GM19324 (cell line): Measurements from ENCODE around the gene HRH2.
"Not testable (repeated sequence)": the region's sequence is repeated elsewhere in the genome, so short reads cannot be mapped to it uniquely, and the experiment has no call there.

Source experiments
- ATAC-seq: cut with Tn5 transposase; IDR thresholded peaks from one replicate; pipeline ENCODE4 v1.9.1; 2021; ENCODE audit warnings: mild to moderate bottlenecking, moderate library complexity; ENCODE audit not compliant: unreplicated experiment, low FRiP score

Gene HRH2

DNA sequence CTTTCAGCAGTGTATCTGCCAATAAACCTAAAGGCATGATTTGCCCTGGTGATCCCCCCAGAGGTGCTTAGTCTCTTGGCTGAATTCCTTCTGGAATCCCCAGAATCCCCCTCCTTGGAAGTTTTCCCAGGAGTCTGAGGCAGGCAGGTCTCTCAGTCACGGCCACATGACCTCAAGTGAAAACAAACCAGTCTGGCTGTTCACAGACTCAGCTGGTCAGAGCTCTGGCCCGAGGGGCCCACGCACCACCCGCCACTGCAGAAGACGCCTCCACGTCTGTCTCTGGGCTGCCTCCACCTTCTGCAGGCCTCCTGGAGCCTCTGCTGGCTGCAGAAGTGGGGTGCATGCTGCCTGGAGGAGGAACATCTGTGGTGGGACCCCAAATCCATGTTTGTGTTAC lies 52.5 kb downstream of the HRH2 start:
- ATAC-seq: no peak

DNA sequence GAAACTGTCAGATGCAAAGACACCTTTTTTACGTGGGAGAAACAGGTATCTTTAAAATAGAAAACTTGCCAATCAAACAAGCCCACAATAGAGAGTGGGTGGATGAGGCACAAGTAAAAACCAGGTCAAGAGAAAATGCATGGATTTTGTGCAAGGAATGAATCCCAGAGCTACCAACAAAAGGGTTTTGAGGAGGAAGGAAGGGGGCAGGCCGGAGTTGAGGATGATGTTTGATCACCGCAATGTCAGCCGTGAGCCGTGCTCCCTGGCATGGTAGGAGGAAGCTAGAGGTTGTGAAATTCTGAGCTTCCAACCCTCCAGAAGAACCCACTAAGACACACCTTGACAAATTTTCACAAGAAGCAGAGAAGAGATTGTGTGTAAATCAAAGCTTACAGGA lies 53.2 kb downstream of the HRH2 start:
- ATAC-seq: no peak

DNA sequence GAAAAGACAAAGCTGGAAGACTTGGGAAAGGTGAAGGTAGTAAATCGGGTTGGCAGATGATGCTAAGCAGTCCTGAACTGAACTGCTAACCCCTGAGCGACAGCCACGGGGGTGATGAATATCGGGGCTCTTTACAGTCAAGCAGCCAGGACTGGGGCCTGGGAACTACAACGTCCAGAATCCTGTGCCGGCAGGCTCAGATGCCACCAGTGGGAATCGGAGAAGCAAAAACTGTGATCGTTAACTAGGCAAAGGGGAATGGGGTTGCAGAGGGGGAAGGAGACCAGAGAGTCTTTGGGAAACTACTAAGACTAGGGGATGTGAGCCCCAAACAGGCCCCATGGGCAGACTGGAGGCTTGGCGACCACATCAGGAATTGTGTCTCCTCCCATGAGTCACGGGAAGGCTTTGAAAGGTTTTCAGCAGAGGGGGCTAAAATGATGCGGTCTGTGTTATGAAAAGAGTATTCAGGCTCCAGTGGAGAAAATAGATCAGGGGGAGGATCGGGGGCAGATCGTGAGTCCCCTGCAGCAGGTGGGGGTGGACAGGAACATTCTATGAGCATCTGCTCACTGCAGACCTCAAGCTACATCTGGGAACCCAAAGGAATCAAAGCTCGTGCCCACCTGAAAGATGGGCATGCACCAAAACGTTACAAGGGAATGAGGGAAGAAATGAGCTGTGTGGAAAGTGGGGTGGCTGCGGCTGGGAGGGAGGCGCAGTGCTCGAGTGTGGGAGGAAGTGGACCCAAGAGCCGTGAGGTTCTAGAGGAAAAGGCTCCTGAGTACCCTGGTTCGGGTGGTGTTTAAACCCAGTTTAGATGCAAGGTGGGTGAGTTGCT lies 53.8 kb downstream of the HRH2 start:
- no peak for ATAC-seq

DNA sequence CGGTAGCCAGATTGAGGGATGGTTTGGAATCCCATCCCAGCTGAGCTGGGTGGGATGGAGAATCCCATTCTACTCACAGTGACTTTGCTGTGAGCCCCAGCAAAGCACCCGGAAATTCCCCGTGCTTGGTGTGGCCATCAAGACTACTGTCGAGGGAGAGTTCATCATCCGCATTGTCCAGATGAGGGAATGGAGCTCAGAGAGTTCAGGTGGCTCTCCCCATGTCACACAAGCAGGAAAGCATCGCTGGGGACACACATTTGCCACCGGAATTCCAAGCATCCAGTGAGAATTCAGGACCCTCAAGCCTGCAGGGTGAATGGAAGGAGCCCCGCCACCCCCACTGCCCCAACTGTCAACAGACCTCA lies 54.4 kb downstream of the HRH2 start:
- no peak for ATAC-seq

DNA sequence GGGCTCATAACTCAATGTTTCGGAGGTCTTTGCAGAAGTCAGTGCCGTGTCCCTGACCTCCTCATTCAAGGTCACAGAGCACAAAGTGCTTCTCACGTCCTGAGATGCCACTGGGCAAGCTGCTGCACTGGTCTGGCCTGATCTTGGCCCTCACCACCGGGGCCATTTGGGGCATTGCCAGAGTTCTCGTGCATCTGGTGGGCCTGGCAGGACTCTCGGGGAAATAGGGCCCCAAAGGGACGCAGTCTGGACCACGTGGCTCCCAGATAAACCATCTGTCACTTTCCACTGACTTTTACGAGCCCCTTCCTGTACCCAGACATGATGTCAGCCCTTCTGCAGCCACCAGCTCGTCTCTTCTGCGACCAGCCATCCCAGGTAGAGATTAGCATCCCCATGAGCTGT lies 54.8 kb downstream of the HRH2 start:
- ATAC-seq: no peak

DNA sequence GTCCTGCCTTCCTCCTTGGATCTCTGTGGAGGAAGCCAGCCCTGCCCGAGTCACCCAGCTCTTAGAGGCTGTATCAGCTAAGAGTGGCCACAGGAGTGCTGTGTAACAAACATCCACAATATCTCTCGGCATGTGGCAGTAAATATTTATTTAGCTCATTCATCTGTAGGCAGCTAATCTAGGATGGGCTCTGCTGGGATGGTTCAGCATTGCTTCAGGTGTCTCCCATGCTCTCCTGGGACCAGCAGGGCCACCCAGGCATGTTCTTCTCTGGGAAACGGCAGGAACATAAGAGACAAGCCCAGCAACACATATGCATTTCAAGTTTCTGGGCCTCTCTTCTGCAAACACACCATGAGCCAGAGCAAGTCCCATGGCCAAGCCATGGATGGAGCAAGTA lies 56.1 kb downstream of the HRH2 start:
- ATAC-seq: no peak

DNA sequence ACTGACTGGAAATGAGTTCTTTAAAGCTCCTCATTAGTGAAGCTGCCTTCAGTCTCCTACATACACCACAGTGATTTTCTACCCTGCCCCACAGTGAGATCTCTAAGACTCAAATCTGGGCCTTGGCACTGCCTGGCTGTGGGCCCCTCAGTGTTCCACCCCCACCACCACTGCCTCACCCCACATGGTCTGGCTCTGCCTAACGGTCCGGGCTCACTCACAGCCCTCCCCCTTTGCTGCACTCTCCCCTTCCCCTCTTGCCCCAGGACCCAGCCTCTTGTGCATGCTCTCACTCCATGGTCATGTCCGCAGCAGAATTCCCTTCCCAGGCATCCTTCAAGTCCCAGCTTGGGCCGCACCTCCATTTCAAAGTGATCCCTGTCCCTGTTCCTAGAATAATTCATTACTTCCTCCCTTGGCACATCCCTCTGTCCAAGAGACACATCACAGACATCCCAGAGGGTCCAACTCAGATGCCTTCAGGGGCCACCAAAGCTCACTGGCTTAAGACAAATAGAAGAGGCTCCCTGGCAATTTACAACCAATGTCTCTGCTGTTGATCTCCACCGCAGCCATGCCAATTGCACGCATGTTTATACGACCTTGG lies 56.7 kb downstream of the HRH2 start:
- no peak for ATAC-seq

DNA sequence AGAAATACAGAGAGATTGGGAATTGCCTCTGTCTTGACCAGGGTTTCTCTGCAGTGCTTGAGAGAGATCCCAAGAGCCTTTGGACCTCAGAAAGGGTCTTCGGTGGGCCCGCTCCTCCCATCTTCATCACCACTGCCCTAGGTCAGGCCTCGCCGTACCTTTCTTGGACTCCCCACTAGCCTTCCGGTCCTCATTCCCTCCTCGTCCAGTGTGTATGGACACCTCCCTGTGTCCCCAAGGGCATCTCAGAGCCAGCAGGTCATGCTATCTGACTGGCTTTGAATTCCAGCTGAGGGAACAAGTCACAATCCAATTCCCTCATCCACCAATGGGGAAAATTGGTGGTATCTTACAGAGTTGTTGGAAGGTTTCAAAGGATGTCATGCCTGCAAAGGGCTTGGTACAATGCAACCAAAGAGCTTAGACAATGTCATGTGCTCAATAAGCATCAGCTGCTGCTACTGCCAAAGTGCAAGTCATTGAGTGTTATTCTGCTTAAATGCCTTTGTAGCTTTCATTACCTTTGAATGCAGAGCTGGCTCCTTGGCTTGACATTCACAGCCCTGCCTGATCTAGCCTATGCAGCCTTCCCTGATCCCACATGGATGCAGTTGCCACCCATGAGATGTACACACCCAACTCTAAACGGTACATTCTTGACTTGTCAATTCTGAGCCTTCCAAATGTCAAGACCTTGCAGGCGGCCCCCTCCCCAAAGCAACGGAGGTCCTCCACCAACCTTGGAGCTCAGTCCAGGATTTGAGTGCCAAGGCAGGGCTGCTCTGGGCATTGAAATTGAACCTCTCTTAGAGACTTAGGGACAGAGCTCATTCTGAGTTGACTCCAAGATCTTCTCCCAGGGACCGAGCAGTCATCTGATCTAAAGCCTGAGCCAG lies 58.0 kb downstream of the HRH2 start:
- no peak for ATAC-seq

DNA sequence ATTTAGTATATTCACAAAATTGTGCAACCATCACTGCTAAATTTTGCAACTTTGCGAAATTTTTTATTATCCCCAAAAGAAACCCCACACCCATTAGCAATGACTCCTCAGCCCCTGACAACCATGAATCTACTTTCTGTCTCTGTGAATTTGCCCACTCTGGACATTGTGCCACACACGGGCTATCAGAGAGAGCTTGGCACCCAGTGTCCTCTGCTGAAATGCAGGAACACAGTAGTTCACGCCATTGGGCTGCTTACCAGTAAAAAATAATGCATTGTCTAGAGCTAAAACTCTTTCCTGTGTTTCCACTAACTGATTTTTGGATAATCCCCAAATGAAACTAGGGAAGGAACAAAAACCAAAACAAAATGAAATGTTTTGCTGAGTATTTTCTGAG lies 60.0 kb downstream of the HRH2 start:
- ATAC-seq: no peak

DNA sequence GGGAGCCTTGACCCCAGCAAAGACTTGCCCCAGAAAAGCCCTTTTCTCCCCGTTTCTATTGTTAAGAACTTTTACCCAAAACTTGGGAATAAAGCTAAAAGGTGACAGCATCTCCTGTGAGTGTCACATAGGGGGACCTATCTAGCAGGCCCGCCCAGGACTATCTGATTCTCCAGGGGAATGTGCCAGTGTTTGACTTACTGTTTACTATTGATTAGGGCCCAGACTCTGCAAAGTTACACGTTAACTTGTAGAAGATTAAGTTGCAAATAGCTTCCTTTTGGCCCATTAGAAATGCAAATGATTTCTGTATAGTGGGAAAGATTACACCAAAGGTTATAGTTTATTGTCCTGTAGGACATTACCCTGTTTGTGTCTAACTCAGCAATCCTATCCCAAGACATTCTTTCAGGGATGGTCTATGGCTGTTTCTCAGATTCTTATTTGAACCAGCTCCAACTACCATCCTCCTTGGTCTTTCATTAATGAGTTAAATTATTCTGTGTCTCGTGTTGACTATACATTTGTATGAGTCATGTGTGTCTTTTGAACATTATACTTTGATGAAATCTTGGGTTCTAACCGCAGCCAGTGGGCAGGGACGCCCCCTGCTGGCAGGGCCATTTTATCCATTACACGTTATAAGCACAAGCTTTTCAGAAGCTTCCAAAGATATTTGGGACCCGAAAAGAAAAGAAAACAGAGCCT lies 60.7 kb downstream of the HRH2 start:
- ATAC-seq: no peak

DNA sequence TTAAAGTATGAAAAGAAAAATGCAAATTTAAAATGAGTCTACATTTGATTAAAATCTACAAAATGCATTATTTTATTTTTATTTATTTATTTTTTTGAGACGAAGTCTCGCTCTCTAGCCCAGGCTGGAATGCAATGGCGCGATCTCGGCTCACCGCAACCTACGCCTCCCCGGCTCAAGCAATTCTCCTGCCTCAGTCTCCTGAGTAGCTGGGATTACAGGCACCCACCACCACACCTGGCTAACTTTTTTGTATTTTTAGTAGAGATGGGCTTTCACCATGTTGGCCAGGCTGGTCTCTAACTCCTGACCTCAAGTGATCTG lies 61.2 kb downstream of the HRH2 start:
- not testable (repeated sequence) for ATAC-seq

DNA sequence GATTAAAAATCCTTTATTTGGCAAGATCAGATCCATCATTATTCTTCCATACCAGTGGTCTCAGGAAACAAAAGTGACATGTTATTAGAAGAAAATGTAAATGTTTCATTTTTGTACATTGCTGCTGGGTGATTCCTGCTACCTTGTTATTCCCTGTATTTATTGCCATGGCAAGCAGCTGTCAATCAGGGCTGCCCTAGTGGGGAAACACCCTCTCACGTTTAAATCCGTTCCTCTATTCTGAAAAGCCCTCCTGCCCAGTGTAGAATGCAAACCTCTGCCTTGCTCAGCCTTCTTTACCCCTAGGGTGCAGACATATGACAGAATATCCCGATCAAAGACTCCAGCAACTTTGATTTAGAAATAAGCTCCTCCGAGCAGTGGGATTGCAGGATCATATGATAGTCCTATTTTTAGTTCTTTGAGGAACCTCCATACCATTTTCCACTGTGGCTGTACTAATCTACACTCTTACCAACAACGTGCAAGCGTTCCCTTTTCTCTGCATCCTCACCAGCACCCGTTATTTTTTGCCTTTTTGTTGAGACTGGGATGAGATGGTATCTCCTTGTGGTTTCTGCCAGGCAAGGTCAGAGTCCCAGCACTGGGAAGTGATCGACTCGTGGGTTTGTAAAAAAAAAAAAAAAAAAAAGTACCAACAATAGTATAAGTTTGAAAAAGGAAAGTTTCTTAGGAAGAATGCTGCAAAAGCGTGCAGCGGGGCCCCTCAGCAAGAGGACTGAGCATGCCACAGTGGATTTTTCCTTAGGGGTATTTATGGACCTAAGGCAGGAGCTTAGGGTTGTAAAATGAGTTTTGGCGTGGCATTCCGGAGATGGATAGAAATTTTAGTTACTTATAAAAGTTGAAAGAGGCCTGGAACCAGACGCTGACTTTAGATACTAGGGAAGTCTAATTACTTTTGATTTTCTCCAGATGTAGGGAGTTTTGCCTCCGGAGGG lies 66.7 kb downstream of the HRH2 start:
- no peak for ATAC-seq

DNA sequence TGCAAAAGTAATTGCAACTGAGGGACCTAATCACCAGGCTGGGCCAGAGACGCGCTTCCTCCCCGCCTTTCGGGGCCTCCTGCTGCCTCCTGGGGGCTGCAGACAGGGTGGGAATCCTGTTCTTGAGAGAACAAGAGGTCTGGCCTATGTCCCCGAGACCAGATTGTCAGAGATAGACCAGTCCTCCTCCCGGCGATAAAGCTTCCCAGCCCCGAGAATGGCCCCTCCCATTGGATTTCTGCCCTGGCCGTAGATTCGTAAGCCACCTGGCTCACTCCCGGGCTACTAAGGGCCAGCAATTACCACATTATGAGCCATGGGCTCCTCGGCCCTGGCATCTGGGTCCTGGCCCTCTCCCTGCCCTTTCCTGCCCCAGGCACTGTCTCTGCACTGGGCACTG lies 70.4 kb downstream of the HRH2 start:
- no peak for ATAC-seq

DNA sequence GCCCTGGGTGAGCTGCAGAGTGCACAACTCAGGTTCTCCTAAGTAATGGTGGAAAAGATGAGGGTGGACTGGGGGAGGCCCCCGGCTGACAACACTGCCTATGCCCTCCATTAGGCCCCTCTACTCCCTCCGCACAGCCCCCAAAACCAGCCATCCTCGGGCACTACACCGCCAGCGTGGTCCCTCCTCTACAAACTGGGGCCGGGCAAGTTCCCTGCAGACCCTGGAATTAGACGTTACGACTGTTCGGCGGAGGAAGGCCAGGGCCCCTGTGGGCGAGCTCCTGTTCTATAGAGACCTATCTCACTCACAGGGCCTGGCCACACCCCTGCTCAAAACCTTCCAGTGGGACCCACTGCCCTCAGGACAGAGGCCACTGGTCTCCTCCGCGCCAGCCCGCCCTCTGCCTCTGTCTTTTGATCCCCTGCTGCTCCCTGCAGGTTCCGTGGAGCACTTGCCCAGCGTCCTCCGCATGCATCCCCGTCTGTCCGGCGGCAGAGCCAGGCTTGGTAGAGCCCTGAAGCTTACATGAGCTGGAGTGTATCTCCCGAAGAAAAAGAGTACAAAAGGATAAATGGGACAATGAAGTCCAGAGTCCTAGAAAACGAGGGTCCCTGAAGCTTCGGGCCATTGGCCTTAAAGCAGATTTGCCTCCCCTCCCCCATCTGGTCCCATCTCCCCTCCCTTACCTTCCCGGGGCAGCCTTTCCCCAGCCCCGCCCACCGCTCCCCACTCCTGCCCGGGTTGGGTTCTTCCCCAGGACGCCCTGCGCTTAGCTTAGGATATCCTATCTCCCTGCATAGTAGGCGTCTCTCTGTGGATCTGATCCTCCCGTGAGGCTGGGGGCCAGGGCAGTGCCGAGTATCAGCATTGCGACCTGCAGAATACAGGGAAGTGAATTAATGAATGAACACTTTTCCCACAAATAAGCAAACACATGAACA lies 71.3 kb downstream of the HRH2 start:
- no peak for ATAC-seq

DNA sequence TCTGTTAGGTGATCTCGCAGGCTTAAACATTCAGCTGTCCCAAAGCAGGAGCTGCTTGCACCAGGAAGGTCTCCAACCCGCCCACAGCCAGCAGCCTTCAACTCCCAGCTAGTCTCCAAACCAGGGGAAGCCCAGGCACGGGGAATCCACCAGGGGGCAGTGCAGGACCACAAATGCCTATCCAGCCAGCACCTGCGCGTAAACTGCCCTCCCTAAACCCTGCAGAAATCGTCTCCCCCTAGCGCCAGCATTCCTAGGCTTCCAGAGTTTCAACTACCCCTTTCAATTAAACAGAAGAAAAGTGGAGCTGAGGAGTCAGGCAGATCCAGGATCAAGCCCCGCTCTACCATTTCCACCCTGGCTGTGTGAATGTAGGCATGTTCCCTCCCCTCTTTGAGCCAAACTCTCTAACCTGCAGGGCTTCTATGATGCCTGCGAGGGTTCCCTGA lies 72.0 kb downstream of the HRH2 start:
- ATAC-seq: no peak

DNA sequence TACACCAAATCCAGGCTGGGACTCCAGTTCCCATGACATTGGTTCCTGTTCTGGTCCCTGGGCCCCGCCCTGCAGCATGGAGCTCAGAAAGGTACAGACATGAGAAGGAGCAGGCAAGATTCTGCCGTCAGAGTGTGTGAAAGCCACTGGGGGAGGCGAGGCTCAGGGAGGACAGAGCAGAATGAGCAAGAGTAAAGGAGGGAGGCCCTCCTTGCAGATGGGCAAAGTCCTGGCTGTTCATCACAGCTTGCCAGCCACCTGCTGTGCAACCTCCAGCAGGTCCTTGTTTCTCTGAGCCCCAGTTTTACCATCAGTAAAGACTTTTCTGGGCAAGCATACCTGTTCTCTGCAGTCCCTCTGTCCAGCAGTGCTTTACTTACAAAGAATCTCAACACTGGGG lies 73.3 kb downstream of the HRH2 start:
- ATAC-seq: no peak

DNA sequence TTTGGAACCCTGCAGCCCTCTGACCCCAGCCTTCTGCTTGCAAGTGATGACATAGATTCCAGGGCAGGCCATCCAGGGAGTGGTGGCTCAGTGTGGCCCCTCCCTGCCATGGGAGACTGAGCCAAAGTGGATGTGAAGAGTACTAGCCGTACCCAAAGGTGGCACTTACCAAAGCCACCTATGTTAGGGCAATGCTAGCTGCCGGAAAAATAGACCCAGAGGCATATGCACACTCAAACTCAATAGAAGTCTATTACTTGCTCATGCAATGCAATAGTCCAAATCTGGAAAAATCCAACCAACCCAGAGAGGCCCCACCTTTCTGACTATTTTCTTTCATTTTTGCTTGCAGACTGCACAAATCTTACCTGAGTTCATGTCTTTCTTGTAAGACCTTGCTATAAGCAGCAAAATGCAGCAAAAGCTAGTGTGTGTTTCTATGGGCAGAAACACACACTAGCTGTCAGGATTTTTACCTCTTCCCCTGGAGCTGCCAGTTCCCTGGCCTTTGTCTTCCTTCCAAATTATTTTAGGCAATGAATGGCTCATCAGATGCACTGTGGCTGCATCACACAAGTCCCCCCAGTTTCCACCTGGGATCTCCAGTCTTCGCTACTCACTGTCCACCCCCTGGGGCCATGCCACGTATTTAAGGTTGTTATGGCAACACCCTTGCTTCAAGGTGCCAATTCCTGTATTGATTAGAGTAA lies 74.0 kb downstream of the HRH2 start:
- ATAC-seq: no peak

DNA sequence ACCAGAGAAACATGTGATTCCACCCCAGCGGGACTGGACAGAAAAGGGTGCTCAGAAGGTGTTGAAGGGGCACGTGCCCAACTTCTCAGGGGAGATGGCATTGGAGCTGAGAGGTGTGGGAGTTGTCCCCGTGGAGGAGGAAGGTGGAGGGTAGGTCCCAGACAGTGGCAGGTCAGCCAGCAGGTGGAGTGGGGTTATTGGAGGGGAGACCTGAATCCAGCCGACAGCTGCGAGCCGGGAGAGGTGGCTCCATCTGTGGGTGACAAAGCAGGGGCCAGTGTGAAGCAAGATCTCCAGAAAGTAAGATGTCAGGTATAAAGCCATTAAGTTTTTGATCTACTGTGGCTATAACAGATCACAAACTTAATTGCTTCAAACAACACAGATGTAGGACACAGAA lies 75.1 kb downstream of the HRH2 start:
- no peak for ATAC-seq
